Caco-2 (cell line): ENCODE measurements around the gene HEATR1. TPM values are rescaled to one million over a fixed set of nuclear protein-coding genes. Genes with fewer than 3 reads are reported as not detected.

Experiments used
- BruUV-seq: library from RNA; stranded (reverse); fragments of 400-500 nt; replicated peaks from 2 replicates; lab custom pipeline; 2021; lab: Mats Ljungman, UMichigan
- CTCF ChIA-PET: fragments of 300-600 bp; sonication (Branson Sonifier 250); formaldehyde crosslinking; loops from one replicate; lab custom pipeline; 2022; ENCODE audit warnings: antibody characterized with exemption; lab: Charles Lee
- POLR2A ChIA-PET: fragments of 300-600 bp; sonication (Branson Sonifier 250); formaldehyde crosslinking; loops from one replicate; lab custom pipeline; 2022; ENCODE audit warnings: antibody characterized with exemption; lab: Charles Lee
- DNase-seq, 2 experiments: peaks; one replicate each; pipeline versions ENCODE4 v3.0.0 to v3.0.0-alpha.2; 2020 to 2022
- H3K27me3 ChIP-seq: replicated peaks from 2 replicates; pipeline ENCODE4 v1.6.0; 2011; ENCODE audit warnings: low read length; ENCODE audit not compliant: control insufficient read depth, insufficient read depth
- H3K36me3 ChIP-seq: 2 replicates; pipeline ENCODE4 v1.5.1; 2011; ENCODE audit warnings: low read length; ENCODE audit not compliant: control insufficient read depth, insufficient read depth
- H3K4me1 ChIP-seq: fragments of 250-450 bp; sonication (Bioruptor Pico); 2 replicates; pipeline ENCODE4 v1.5.1; 2020; ENCODE audit warnings: mild to moderate bottlenecking
- H3K4me3 ChIP-seq: 2 replicates; pipeline ENCODE4 v1.5.1; 2011; ENCODE audit warnings: low read depth, mild to moderate bottlenecking, control low read depth, low read length
- H3K9me3 ChIP-seq: fragments of 250-450 bp; sonication (Bioruptor Pico); 2 replicates; pipeline ENCODE4 v1.5.1; 2020; ENCODE audit warnings: mild to moderate bottlenecking, moderate library complexity
- H3K27ac Mint-ChIP-seq: one replicate; pipeline ENCODE4 v1.8.0; 2022; ENCODE audit warnings: mixed read lengths; ENCODE audit not compliant: unreplicated experiment
- H3K27me3 Mint-ChIP-seq: one replicate; pipeline ENCODE4 v1.8.0; 2022; ENCODE audit warnings: mixed read lengths; ENCODE audit not compliant: insufficient read depth, unreplicated experiment
- H3K36me3 Mint-ChIP-seq: one replicate; pipeline ENCODE4 v1.8.0; 2022; ENCODE audit warnings: mild to moderate bottlenecking, mixed read lengths; ENCODE audit not compliant: insufficient read depth, unreplicated experiment
- H3K4me1 Mint-ChIP-seq: one replicate; pipeline ENCODE4 v1.8.0; 2022; ENCODE audit warnings: low read depth, mixed read lengths; ENCODE audit not compliant: unreplicated experiment
- H3K4me3 Mint-ChIP-seq: one replicate; pipeline ENCODE4 v1.8.0; 2022; ENCODE audit warnings: mild to moderate bottlenecking, moderate library complexity, mixed read lengths; ENCODE audit not compliant: unreplicated experiment
- H3K9me3 Mint-ChIP-seq: one replicate; pipeline ENCODE4 v1.8.0; 2022; ENCODE audit warnings: mixed read lengths; ENCODE audit not compliant: unreplicated experiment
- CTCF ChIP-seq, 2 experiments: fragments of 200-600 bp in 1 of 2; IDR thresholded peaks; 1 replicate in 1 of 2; 2 replicates in 1 of 2; pipeline versions ENCODE4 v1.5.1 to v1.8.0; 2011 to 2022; ENCODE audit warnings: antibody characterized with exemption in 1 of 2, control low read depth in 1 of 2, inconsistent platforms in 1 of 2, low read depth in 1 of 2, low read length in 1 of 2, mild to moderate bottlenecking in 1 of 2, moderate library complexity in 1 of 2; ENCODE audit not compliant: insufficient read depth in 1 of 2, severe bottlenecking in 1 of 2, unreplicated experiment in 1 of 2
- intact Hi-C: fragments of 100-400 bp; cut with micrococcal nuclease; formaldehyde crosslinking; loops from one replicate; pipeline ENCODE4 v1.10.0; 2022; ENCODE audit not compliant: unreplicated experiment
- total RNA-seq: library from RNA; stranded (reverse); gene quantifications from 2 replicates; pipeline ENCODE4 v1.2.3, GENCODE V29; 2022

Gene HEATR1
- total RNA-seq, 1 experiment from 2014 or later: 56.5 TPM

GRCh38 chr1:236558846-236559245, 45.5 kb downstream of the HEATR1 start:
- TF ChIP-seq CTCF (IDR thresholded peaks at IDR 0.05; ENCODE audit: insufficient read depth in 1 of 2, low read depth in 1 of 2, low read length in 1 of 2, severe bottlenecking in 1 of 2, unreplicated experiment in 1 of 2): no peak
- no TSS peak for BruUV-seq
- no peak overlapping the region for H3K4me3 Mint-ChIP-seq

GRCh38 chr1:236558081-236558480, 46.2 kb downstream of the HEATR1 start:
- Mint-ChIP-seq H3K27me3 (no peaks in the 10 kb centered on the region), H3K36me3 (peaks cover 72% of the 10 kb centered on the region), H3K9me3 (no peaks in the 10 kb centered on the region), H3K4me3 (no peak overlapping the region), H3K27ac (no peak overlapping the region), H3K4me1 (no peaks in the 10 kb centered on the region)
- Histone ChIP-seq H3K4me3 (no peak overlapping the region), H3K4me1 (no peaks in the 10 kb centered on the region), H3K36me3 (no peaks in the 10 kb centered on the region; the same call in 1 of the 2 replicates), H3K27me3 (no peaks in the 10 kb centered on the region), H3K9me3 (no peaks in the 10 kb centered on the region)
- intact Hi-C loops: no loop called here
- TF ChIP-seq CTCF (IDR thresholded peaks at IDR 0.05; ENCODE audit: insufficient read depth in 1 of 2, low read depth in 1 of 2, low read length in 1 of 2, severe bottlenecking in 1 of 2, unreplicated experiment in 1 of 2): no peak
- ChIA-PET CTCF (interaction anchor here (1.8 kb wide), 1 partner anchor 17 kb away, joined by 4 read pairs; no protein-coding TSS in a partner anchor), POLR2A (no interaction called here)
- no peak for DNase-seq
- no TSS peak for BruUV-seq

More at GRCh38 chr1:236558846-236559245, 45.5 kb downstream of the HEATR1 start:
- Histone ChIP-seq H3K27me3 (no peaks in the 10 kb centered on the region), H3K9me3 (no peaks in the 10 kb centered on the region), H3K4me3 (no peak overlapping the region), H3K36me3 (no peaks in the 10 kb centered on the region; the same call in 1 of the 2 replicates), H3K4me1 (no peaks in the 10 kb centered on the region)
- intact Hi-C loops: no loop called here
- H3K27me3 Mint-ChIP-seq: no peaks in the 10 kb centered on the region
- peaks cover 73% of the 10 kb centered on the region for H3K36me3 Mint-ChIP-seq
- ChIA-PET CTCF (interaction anchor here (0.6 to 1.8 kb wide), 2 partner anchors 17 to 426 kb away, joined by 3 to 4 read pairs; no protein-coding TSS in a partner anchor), POLR2A (no interaction called here)
- no peak overlapping the region for H3K27ac Mint-ChIP-seq
- H3K4me1 Mint-ChIP-seq: no peaks in the 10 kb centered on the region
- DNase-seq: no peak
- H3K9me3 Mint-ChIP-seq: no peaks in the 10 kb centered on the region

- H3K27ac Mint-ChIP-seq: no peak overlapping the region
- no TSS peak for BruUV-seq
Measured at GRCh38 chr1:236556606-236557005, 47.7 kb downstream of the HEATR1 start.

More at GRCh38 chr1:236556606-236557005, 47.7 kb downstream of the HEATR1 start:
- no peak overlapping the region for H3K4me3 ChIP-seq
- no peaks in the 10 kb centered on the region; the same call in 1 of the 2 replicates for H3K36me3 ChIP-seq
- no peaks in the 10 kb centered on the region for H3K4me1 Mint-ChIP-seq
- H3K4me1 ChIP-seq: no peaks in the 10 kb centered on the region
- no peaks in the 10 kb centered on the region for H3K9me3 Mint-ChIP-seq
- no peaks in the 10 kb centered on the region for H3K27me3 ChIP-seq
- no peaks in the 10 kb centered on the region for H3K9me3 ChIP-seq
- intact Hi-C loops: no loop called here
- H3K27me3 Mint-ChIP-seq: no peaks in the 10 kb centered on the region
- CTCF ChIA-PET: no interaction called here
- H3K4me3 Mint-ChIP-seq: no peak overlapping the region
- H3K36me3 Mint-ChIP-seq: peaks cover 74% of the 10 kb centered on the region
- no peak for DNase-seq
- no peak for TF ChIP-seq CTCF (IDR thresholded peaks at IDR 0.05; ENCODE audit: insufficient read depth in 1 of 2, low read depth in 1 of 2, low read length in 1 of 2, severe bottlenecking in 1 of 2, unreplicated experiment in 1 of 2)
- POLR2A ChIA-PET: no interaction called here
